ENCODE measurements around the gene GNRH2. TPM values are rescaled to one million over a fixed set of nuclear protein-coding genes. Genes with fewer than 3 reads are reported as not detected.

GNRH2 gene
- total RNA-seq, 1 experiment from 2014 or later: 1.1 TPM

DNA sequence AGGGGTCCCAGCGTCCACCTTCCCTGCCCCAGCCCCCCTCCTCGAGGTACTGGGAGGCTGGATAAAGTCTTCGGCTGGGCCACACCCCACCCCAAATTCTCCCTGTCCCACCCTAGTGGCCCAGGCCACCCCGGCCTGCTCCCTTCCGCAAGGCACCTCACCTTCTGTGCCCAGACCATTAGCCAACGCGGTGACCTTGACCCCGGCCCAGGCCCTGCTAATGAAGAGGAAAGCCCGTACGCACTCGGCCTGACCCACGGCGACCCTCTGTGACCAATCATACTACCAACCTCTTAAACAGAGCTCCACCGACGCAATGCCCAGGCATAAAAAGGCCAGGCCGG is 27.8 kb downstream of the GNRH2 start:
- Mint-ChIP-seq H3K27ac (no peak overlapping the region), H3K4me1 (peaks cover 6% of the 10 kb centered on the region in 2 experiments), H3K36me3 (ENCODE audit: insufficient read depth in 1 of 3, low read depth in 3 of 3) (no peaks in the 10 kb centered on the region; a peak in 2 of 7 replicates), H3K27me3 (ENCODE audit: low read depth) (peaks cover 54% of the 10 kb centered on the region), H3K4me3 (peak overlapping the region in 1 of 2 experiments; percentile 51; a peak in 2 of 5 replicates), H3K9me3 (peaks cover 7 to 12% of the 10 kb centered on the region in 2 experiments)
- Histone ChIP-seq H2BK120ac (ENCODE audit: low read depth, low read length, poor library complexity, severe bottlenecking) (no peak overlapping the region), H2AFZ (ENCODE audit: low read length) (no peak overlapping the region), H2AK5ac (ENCODE audit: insufficient read length, low read length) (no peak overlapping the region), H3K79me2 (ENCODE audit: insufficient read depth, low read length) (no peaks in the 10 kb centered on the region), H4K8ac (replicated peaks; ENCODE audit: insufficient read length, low read depth, low read length) (no peak overlapping the region), H3K23ac (ENCODE audit: insufficient read length, low read depth, low read length) (no peak overlapping the region), H3K14ac (ENCODE audit: insufficient read depth, low read length) (no peak overlapping the region), H2BK12ac (ENCODE audit: insufficient read length, low read depth, low read length) (no peak overlapping the region), H3K27ac (ENCODE audit: insufficient read length, low read depth, low read length) (no peak overlapping the region), H3K18ac (ENCODE audit: insufficient read length, low read depth, low read length) (no peak overlapping the region), H3K4me1 (ENCODE audit: insufficient read depth, low read length) (no peaks in the 10 kb centered on the region), H3K9ac (ENCODE audit: extremely low read depth, insufficient read length, low read length) (no peak overlapping the region), H2BK15ac (ENCODE audit: low read depth, low read length) (no peak overlapping the region), H4K5ac (ENCODE audit: insufficient read length, low read depth, low read length) (no peak overlapping the region), H4K20me1 (ENCODE audit: control insufficient read depth, insufficient read depth, insufficient read length) (no peaks in the 10 kb centered on the region), H3K9me3 (ENCODE audit: control insufficient read depth, low read depth, low read length) (peaks cover 10% of the 10 kb centered on the region), H3K56ac (ENCODE audit: insufficient read length, low read depth, low read length) (no peak overlapping the region), H3K4ac (ENCODE audit: low read depth, low read length) (no peak overlapping the region), H3K4me2 (ENCODE audit: insufficient read depth, insufficient read length, low read length) (peak overlapping the region; percentile 6), H3T11ph (ENCODE audit: low read length) (no peak overlapping the region), H3K79me1 (ENCODE audit: insufficient read depth, low read depth, low read length, poor library complexity, severe bottlenecking) (no peaks in the 10 kb centered on the region), H4K91ac (ENCODE audit: insufficient read length, low read depth, low read length) (no peak overlapping the region), H3K27me3 (ENCODE audit: insufficient read depth, low read length) (peaks cover 9% of the 10 kb centered on the region; the same call in 1 of the 2 replicates), H3K23me2 (ENCODE audit: insufficient read length, low read depth, low read length, poor library complexity, severe bottlenecking) (no peaks in the 10 kb centered on the region), H2BK20ac (ENCODE audit: low read depth, low read length, poor library complexity, severe bottlenecking) (no peak overlapping the region), H2BK5ac (ENCODE audit: insufficient read length, low read length) (no peak overlapping the region)
- TF ChIP-seq, protein P1, sequence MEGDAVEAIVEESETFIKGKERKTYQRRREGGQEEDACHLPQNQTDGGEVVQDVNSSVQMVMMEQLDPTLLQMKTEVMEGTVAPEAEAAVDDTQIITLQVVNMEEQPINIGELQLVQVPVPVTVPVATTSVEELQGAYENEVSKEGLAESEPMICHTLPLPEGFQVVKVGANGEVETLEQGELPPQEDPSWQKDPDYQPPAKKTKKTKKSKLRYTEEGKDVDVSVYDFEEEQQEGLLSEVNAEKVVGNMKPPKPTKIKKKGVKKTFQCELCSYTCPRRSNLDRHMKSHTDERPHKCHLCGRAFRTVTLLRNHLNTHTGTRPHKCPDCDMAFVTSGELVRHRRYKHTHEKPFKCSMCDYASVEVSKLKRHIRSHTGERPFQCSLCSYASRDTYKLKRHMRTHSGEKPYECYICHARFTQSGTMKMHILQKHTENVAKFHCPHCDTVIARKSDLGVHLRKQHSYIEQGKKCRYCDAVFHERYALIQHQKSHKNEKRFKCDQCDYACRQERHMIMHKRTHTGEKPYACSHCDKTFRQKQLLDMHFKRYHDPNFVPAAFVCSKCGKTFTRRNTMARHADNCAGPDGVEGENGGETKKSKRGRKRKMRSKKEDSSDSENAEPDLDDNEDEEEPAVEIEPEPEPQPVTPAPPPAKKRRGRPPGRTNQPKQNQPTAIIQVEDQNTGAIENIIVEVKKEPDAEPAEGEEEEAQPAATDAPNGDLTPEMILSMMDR (conservative IDR thresholded peaks at IDR 0.05): no peak
- no peak for DNase-seq
- no CpG with 5 or more reads among the region's 16 CpGs for WGBS (ENCODE audit: extremely low coverage, insufficient read length, low lambda C conversion rate)

All from H9 (cell line).